Myocyte (in vitro differentiated cells): Measurements from ENCODE around the gene MATCAP1. TPM values are rescaled to one million over a fixed set of nuclear protein-coding genes. Genes with fewer than 3 reads are reported as not detected.
A peak's percentile ranks its signal among the peaks of the same experiment; 100 is the strongest.

ENCODE experiments used
- DNase-seq: peaks from one replicate; pipeline ENCODE4 v3.0.0-alpha.2; 2012; ENCODE audit warnings: low read depth
- total RNA-seq: library from RNA; depleted of rRNA; stranded (reverse); fragments of >200 nt; gene quantifications from 2 replicates; pipeline ENCODE4 v1.2.3, GENCODE V29; 2014

MATCAP1 gene
- total RNA-seq, 1 donor from 2014 or later: 27.2 TPM

DNA sequence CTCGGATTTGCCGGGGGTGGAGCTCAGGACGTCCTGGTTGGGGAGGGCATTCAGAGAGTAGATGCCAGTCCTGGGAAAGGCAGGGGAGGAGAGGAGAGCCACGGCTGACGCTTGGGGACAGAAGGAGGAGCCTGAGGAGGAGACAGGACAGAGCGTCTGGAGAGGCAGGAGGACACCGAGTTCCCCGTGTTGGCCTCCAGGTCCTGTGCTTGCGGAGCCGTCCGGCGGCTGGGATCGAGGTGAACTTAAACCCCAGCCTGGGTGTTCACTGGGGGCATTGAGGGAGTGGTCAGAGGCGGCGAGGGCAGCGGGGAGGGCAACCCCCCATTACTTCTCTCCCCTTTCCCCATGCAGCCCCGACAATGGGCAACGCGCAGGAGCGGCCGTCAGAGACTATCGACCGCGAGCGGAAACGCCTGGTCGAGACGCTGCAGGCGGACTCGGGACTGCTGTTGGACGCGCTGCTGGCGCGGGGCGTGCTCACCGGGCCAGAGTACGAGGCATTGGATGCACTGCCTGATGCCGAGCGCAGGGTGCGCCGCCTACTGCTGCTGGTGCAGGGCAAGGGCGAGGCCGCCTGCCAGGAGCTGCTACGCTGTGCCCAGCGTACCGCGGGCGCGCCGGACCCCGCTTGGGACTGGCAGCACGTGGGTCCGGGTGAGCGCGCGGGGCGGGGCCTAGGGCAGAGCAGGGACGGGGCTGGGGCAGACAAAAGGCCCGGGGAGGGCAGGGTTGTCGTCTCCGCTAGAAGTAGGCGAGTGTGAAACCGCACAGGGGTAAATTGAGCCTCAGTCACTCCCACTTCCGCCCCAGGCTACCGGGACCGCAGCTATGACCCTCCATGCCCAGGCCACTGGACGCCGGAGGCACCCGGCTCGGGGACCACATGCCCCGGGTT lies 9.7 kb downstream of the MATCAP1 start:
- DNase-seq: peak; percentile 93

DNA sequence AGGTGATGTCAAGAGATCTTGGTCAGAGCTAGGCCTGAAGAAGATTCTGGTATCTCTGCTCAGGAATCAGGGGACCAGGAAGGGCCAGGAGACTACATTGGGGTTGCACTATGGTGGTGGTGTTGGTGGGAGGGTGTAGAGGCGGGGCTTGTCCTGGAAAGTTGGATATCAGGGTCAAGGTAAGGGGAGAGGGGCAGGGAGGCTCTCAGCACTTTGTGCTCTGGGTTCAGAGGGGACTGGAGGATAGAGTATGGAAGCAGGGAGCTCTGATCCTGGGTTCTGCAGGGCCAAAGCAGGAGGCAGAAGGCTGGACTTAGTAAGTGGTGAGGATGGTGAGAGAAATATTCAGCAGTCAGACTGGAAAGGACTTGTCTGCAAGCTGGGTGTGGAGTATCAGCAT lies 10.4 kb downstream of the MATCAP1 start:
- no peak for DNase-seq

DNA sequence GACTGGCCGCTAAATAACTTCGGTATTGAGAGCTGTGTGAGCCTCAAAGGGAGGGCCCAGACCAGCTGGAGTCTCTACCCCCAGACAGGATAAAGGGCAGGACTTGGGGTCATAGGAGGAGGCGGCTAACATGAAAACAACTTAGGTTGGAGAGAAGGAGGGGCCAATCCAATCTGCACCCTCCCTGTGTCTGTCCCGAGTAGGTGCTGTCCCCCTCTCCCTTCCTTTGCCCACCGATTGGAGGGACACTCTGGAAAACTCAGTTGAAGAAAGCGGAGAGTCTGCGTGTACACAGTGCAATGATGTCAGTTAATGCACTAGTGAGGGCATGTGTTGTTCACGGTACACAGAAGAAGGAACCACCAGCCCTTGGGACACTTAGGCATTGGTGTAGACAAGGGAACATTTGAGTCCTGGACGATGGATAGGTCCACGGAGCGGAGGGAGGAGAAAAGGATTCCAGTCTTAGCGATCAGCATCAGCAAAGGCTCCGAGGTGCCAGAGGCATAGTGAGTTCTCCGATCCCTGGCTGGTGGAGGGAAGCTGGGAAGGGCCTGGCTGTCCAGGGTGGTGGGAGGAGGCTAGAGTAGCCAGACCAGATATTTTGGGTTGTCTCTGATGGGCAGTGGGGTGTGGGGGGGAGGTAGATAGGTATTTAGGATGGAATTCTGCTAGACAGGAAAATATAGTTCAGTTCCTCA lies 12.7 kb downstream of the MATCAP1 start:
- no peak for DNase-seq

DNA sequence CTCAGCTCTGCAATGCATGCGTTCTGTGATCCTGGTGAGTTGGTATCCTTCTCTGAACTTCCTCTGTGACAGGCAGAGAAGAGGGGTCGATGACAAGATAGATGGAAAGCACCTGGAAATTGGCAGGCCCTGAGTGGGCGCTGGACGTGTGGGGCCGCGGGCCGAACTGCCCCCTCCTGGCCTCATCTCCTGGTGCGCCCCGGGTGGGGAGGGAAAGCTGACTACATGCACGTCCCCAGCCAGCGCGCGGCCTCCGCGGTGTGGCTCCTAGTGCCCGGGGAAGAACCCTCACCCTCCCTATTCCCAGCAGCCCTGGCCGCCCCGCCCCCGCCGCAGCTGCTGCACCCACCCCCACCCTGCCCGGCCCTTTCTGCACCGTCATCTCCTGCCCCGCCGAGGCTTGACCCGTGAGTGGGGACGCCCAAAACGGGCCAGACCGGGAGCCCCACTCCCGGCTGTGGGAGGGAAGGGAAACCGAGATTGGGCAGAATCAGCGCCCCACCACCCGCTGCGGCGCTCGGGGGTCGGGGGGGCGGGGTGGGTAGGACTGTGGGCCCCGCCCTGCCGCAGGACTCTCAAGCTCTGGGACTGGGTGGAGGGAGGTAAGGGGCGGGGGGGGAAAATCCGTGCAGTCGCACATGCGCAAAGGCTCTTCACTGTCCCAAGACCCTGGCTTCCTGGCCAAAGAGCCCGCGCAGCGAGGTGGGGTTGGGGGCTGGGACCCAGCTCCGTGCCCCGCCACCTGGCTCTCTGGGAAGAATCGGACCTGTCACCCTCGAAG lies 13.4 kb downstream of the MATCAP1 start, which contains the start of gene NOL3:
Gene NOL3, plus strand, starts transcription at position 371 of the 781 bp plus-strand sequence.
- DNase-seq: peak; percentile 93

DNA sequence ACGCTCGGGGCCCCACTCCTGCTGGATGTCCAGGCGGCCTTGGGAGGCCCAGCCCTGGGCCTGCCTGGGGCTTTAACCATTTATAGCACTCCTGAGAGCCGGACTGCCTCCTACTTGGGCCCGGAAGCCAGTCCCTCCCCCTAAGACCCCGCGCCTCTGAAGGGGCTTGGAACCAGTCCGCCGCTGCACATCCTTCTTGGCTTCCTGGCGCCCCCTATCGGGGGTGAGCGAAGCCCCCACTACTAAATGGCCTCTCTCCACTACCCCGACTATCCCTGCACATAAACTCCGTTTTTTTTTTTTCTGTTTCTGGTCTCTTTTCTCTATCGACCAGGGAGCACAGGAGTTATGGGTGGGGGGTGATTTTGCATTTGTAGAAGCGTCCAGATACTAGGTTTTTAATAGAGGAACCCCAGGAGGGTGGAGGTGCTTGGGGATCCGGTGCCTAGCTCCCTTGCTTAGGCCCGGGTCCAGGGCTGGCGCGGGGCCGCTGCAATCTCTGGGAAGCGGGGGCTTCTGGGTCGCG lies 14.1 kb downstream of the MATCAP1 start:
- peak; percentile 56 for DNase-seq

DNA sequence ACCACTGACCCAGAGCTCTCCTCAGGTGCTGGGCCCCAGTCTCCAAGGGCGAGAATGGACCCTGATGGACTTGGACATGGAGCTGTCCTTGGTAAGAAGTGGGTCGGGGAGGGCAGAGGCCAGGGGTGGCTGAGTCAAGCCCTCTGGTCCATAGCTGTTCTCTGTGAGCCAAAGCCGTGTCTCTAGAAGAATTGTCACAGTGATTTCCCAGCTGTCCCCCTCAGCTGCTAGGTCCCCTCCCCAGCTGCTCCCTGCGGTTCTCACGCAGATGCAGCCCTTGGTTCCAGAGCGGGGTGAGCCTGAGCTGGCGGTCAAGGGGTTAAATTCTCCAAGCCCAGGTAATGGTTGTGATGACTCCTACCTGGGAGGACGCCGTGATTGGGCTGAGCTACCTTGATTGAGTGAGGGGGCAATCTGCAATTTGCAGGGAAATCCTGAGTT lies 14.7 kb downstream of the MATCAP1 start:
- DNase-seq: no peak

DNA sequence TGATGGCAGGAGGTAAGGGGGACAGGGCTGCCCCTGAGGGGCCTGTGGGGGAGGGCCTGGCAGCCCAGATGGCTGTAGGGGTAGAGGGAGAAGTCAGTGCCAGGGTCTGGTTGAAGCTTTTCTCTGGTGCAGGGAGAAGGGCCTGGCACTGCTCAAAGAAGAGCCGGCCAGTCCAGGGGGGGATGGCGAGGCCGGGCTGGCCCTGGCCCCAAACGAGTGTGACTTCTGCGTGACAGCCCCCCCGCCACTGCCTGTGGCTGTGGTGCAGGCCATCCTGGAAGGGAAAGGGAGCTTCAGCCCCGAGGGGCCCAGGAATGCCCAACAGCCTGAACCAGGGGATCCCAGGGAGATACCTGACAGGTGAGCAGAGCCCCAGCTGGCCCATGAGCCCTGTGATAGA lies 16.2 kb downstream of the MATCAP1 start:
- DNase-seq: no peak

DNA sequence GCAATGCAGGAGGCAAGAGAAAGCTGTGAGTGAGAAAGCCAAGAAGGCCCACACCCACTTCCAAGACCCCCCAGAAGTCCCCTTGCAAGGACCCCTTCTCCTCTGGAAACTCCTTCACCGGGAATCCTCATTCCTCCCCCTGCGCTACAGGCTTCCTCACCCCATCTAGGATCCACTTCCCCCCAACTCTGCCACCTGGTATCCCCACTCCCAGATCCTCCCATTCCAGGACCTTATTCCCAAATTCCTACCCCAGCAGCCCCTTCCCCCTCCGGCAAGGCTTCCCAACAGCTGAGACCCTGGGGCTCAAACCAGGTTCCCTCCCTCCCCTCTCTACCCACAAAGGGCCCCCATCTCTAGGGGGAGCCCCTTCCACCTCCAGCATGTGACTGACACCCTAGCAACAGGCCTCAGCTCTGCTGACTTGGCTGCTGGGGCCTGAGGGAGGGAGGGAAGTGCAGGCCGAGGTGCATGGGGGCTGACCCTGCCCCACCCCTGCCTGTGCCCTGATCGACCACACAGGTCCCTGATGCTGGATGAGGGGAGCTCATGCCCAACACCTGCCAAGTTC lies 17.1 kb downstream of the MATCAP1 start:
- no peak for DNase-seq

DNA sequence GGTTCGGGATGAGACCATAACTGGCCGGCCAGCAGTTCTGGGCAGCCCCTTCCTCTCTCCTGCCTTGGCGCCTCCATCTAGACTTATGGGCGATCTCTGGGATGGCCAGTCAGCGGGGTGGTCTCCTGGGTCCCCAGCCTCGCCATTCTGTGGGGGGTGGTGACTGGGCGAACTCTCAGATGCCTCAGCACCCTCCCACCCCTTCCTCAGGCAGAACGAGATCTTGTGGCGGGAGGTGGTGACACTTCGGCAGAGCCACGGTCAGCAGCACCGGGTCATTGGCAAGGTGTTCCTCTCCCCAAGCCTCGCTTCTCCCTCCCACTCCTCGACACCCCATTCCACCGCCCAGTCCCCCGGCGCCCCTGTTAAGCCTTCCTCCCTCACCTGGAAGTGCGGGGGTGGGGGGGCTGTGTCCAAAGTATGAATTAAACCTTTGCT lies 17.6 kb downstream of the MATCAP1 start:
- DNase-seq: no peak

DNA sequence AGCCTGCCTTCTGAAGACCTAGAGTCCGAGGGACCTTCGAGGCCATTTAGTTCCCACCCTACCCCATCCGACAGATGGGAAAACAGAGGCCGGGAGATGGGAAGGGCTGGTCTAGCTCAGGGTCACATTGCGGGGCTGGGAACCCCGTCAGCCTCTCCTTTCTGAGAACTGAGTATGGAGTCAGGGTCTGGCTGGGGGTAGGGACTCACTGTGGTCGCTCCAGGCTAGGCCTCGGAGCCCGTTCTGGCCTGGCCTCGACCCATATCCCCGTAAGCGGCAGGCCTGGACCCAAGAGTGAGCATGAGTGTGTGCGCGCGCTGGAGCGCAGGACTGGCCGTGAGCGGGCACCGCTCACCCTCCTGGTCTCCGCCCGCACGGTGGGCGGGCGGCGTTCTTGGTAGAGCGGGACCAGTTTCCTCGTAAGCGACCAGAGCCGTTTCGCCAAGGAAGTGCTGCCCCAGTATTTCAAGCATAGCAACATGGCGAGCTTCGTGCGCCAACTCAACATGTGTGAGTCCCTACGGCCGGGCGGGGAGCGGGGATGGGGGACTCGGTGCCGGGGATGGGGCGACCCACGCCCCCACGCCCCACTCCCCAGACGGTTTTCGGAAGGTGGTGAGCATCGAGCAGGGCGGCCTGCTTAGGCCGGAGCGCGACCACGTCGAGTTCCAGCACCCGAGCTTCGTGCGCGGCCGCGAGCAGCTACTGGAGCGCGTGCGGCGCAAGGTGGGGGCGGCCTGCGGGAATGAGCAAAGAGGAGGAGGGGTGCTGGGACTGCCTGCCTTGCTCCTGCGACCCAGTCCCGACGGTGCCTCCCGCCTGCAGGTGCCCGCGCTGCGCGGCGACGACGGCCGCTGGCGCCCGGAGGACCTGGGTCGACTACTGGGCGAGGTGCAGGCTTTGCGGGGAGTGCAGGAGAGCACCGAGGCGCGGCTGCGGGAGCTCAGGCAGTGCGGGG lies 18.4 kb downstream of the MATCAP1 start:
- no peak for DNase-seq

DNA sequence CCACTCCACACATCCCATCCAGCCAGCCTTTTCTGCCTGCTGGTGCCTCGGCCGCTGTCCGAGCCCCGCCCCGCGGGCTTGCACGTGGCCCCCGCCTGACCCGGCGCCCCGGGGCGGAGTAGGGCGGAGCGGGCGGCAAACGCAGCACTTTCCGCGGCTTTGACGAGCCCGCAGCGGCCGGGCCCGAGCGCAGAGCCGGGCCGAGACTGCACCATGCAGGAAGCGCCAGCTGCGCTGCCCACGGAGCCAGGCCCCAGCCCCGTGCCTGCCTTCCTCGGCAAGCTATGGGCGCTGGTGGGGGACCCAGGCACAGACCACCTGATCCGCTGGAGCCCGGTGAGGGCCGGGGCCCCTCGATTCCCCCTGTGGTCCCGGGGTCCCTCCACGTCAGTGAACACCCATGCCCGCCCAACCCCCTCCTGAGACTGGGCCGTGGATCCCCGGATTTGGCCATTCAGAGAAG lies 19.1 kb downstream of the MATCAP1 start, which contains the start of gene HSF4:
Gene HSF4, plus strand, starts transcription at position 147 of the 463 bp plus-strand sequence. Its CDS starts 67 bp downstream, at position 214.
- DNase-seq: no peak

DNA sequence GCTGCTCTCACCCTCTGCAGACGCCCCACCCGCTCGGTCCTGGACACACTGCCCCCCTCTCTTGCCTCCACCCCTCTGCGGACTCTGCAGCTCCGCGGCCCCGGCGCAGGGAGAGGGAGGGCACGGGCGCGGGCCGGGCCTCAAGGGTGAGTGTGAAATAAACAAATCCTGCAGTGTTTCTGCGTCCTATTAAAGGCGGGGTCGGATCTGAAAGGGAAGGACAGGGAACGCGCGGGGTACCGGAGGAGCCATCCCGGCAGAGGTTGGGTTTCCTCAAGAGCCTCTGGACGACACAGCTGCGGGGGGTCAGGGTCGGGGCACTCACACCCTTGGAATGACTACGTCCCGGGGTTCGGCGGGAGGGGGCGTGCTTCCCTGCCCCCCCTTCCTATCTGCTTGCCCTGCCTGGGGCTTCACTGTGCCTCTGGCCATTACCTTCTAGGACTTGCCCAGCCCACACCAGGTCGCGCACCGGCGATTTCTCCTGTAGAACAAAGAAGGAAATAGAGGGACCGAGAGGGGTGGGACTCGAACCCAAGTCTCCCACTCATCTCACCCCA lies 19.7 kb downstream of the MATCAP1 start:
- DNase-seq: no peak

DNA sequence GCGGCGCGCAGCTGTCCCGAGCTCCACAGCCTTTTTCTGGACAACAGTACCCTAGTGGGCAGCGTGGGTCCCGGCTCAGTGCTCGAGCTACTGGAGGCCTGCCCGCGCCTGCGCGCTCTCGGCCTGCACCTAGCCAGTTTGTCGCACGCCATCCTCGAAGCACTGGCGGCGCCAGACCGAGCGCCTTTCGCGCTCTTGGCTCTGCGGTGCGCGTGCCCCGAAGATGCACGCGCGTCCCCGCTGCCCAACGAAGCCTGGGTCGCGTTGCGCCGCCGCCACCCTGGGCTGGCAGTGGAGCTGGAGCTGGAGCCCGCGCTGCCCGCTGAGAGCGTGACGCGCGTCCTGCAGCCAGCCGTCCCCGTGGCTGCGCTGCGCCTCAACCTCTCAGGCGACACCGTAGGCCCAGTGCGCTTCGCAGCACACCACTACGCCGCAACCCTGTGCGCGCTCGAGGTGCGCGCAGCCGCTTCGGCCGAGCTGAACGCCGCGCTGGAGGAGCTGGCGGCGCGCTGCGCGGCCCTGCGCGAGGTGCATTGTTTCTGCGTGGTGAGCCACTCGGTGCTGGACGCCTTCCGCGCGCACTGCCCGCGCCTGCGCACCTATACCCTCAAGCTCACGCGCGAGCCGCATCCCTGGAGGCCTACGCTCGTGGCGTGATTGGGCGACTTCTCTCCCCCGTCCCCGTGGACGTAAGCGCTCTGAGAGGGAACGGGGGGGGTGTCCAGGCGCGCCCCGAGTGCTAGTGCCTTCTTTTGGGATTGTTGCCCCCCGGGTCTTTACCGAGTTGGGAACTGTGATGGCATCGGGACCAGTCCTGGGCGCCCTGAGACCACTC lies 20.4 kb downstream of the MATCAP1 start:
- DNase-seq: no peak

DNA sequence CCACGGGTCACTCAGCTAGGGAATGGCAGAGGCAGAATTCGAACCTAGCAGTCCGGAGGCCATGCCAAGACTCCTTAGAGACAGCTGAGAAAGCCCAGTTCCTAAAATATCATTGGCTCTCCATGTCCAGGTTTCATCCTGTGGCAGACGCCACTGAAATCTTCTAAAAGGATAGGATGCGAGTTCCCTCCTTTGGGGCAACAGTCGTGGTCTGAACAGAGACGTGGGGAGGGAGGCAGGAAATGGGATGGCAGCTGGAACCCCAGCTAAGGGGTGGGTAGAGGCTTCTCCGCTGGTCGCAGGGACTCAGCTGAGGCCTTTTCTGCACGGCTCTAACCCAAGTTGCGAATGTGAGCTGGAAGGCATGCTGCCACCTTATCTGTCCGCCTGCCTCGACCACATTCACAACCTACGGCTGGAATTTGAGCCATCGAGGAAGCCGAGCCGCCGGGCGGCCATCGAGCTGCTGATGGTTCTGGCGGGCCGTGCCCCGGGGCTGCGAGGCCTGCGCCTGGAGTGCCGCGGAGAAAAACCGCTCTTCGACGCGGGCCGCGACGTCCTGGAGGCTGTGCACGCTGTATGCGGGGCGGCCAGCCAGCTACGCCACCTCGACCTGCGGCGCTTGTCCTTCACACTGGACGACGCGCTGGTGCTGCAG lies 21.1 kb downstream of the MATCAP1 start:
- no peak for DNase-seq

DNA sequence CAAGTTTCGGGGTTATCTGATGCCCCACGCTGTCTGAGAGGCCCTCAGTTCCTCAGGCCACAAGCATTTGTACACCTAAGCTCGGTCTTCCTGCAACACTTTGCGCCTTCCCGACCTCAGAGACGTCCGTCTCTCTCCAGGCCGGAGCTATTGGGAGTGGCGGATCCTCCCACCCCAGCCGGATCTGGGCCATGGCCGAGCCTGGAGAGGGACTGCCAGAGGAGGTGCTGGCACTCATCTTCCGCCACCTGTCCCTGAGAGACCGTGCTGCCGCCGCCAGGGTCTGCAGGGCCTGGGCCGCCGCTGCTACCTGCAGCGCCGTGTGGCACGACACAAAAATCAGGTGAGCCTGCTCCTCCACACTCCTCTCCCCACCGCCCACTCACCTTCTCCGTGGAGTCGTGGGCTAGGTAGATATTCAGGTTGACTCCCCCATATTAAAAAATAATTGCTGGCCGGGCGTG lies 22.1 kb downstream of the MATCAP1 start:
- DNase-seq: no peak

DNA sequence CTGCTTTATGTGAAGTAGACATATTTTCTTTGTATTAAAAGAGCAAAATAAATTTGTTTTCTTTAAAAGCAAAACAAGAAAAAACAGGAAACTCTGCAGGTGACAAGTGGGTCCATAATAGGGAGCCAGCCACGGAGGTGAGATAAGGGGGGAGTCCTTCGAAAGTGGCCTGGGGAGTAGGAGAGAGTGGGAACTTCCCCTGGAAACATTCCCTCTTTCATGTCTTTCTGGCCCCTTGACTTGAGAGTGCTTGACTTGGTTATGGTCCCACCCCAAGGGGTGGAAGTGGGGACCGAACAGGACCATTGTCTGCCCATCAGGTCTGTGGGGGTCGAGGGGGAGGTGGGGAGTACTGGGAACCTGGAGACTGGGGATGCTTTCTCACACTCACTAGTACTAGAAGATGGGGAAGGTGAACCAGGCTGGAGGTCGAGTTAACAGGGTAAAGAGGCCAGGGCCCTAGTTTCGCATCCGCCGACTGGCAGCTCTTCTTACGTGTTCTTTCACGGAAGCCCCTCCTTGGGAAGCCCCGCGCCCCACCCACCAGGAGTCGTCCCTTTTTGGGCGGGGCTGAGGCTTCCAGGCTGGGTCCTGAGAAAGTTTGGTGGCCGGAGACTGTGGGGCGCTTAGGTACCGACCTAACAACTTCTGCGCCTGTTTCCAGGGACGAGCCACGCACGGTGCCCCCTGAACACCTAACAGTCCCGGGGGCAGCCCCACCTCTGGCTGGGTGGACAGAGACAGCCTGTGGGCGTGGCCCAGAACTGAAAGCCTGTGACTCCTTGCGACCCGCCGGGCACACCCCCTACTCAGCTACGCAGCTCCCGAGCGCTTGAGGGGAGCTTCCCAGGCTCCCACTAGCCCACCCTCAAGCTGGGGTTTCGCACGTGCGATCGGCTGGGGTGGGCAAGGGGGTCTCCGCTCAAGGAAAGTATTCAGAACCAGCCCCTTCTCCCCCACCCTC lies 24.8 kb downstream of the MATCAP1 start:
- DNase-seq: peak; percentile 39
